M059J (cell line): Measurements from ENCODE around the gene SATB2. TPM values are rescaled to one million over a fixed set of nuclear protein-coding genes. Genes with fewer than 3 reads are reported as not detected.

Experiments used
- DNase-seq: peaks from one replicate; pipeline ENCODE4 v3.0.0-alpha.2; 2012; ENCODE audit warnings: low read depth
- total RNA-seq: library from RNA; depleted of rRNA; stranded (reverse); fragments of >200 nt; shearing (Covaris generic); gene quantifications from 2 replicates; pipeline ENCODE4 v1.2.3, GENCODE V29; 2014

The SATB2 gene
- total RNA-seq, 1 experiment from 2014 or later, result 7.5 TPM

GRCh38 chr2:199325881-199326280 is 131.9 kb downstream of the SATB2 start:
- DNase-seq, result no peak

GRCh38 chr2:199322151-199322550 is 135.6 kb downstream of the SATB2 start:
- DNase-seq, result no peak

- no peak for DNase-seq
Measured at GRCh38 chr2:199317646-199318045, 140.1 kb downstream of the SATB2 start.

GRCh38 chr2:199316851-199317250 is 140.9 kb downstream of the SATB2 start:
- no peak for DNase-seq

- peak; percentile 37 for DNase-seq
Measured at GRCh38 chr2:199315299-199316179, 142.2 kb downstream of the SATB2 start.

GRCh38 chr2:199312931-199313330 is 144.8 kb downstream of the SATB2 start:
- no peak for DNase-seq

- DNase-seq, result no peak
Measured at GRCh38 chr2:199310771-199311585, 146.8 kb downstream of the SATB2 start.

GRCh38 chr2:199309973-199310372 is 147.8 kb downstream of the SATB2 start:
- DNase-seq, result no peak

- DNase-seq, result no peak
Measured at GRCh38 chr2:199309411-199309810, 148.3 kb downstream of the SATB2 start.

GRCh38 chr2:199308567-199308966 is 149.2 kb downstream of the SATB2 start:
- no peak for DNase-seq

GRCh38 chr2:199307461-199307860 is 150.3 kb downstream of the SATB2 start:
- peak; percentile 1 for DNase-seq

GRCh38 chr2:199306116-199306515 is 151.6 kb downstream of the SATB2 start:
- no peak for DNase-seq

GRCh38 chr2:199303728-199304177 is 154.0 kb downstream of the SATB2 start:
- DNase-seq, result peak; percentile 98

GRCh38 chr2:199302851-199303250 is 154.9 kb downstream of the SATB2 start:
- DNase-seq, result peak; percentile 55

- no peak for DNase-seq
Measured at GRCh38 chr2:199288424-199288823, 169.3 kb downstream of the SATB2 start.

GRCh38 chr2:199282309-199282708 is 175.4 kb downstream of the SATB2 start:
- DNase-seq, result no peak

GRCh38 chr2:199279146-199279545 is 178.6 kb downstream of the SATB2 start:
- no peak for DNase-seq

- peak; percentile 80 for DNase-seq
Measured at GRCh38 chr2:199278099-199278498, 179.6 kb downstream of the SATB2 start.

- peak; percentile 66 for DNase-seq
Measured at GRCh38 chr2:199273042-199273511, 184.7 kb downstream of the SATB2 start.

GRCh38 chr2:199261936-199262335 is 195.8 kb downstream of the SATB2 start:
- DNase-seq, result no peak

- peak; percentile 31 for DNase-seq
Measured at GRCh38 chr2:199261239-199261638, 196.5 kb downstream of the SATB2 start.

- DNase-seq, result no peak
Measured at GRCh38 chr2:199259671-199260070, 198.1 kb downstream of the SATB2 start.

- DNase-seq, result no peak
Measured at GRCh38 chr2:199258291-199258690, 199.4 kb downstream of the SATB2 start.
